Mesenchymal stem cell (in vitro differentiated cells and primary cell): ENCODE measurements around the gene CYP2J2.

ENCODE experiments used
- DNase-seq: peaks from one replicate; pipeline ENCODE4 v3.0.0-alpha.2; 2013
- H2AFZ ChIP-seq: one replicate; pipeline ENCODE4 v1.6.1; 2013; ENCODE audit warnings: low read depth, mild to moderate bottlenecking, control low read depth, inconsistent platforms, low read length, moderate library complexity
- H2AK5ac ChIP-seq: 2 replicates; pipeline ENCODE4 v1.6.1; 2013; ENCODE audit warnings: low read length, moderate library complexity, mild to moderate bottlenecking, inconsistent platforms; ENCODE audit not compliant: severe bottlenecking
- H2BK120ac ChIP-seq: one replicate; pipeline ENCODE4 v1.6.1; 2013; ENCODE audit warnings: low read depth, mild to moderate bottlenecking, inconsistent platforms, low read length, moderate library complexity
- H2BK12ac ChIP-seq, 2 experiments: one replicate each; pipeline ENCODE4 v1.6.1; 2013; ENCODE audit warnings: inconsistent platforms in 2 of 2, low read length in 2 of 2, mild to moderate bottlenecking in 2 of 2, moderate library complexity in 2 of 2, control low read depth in 1 of 2
- H2BK15ac ChIP-seq: one replicate; pipeline ENCODE4 v1.6.1; 2013; ENCODE audit warnings: mild to moderate bottlenecking, low read depth, inconsistent platforms; ENCODE audit not compliant: poor library complexity, severe bottlenecking
- H2BK5ac ChIP-seq: 2 replicates; pipeline ENCODE4 v1.6.1; 2013; ENCODE audit warnings: low read depth, mild to moderate bottlenecking, low read length, control low read depth, inconsistent platforms; ENCODE audit not compliant: poor library complexity, severe bottlenecking
- H3K14ac ChIP-seq, 2 experiments: one replicate each; pipeline ENCODE4 v1.6.1; 2013; ENCODE audit warnings: inconsistent platforms in 2 of 2, low read length in 2 of 2, control low read depth in 1 of 2, mild to moderate bottlenecking in 1 of 2, moderate library complexity in 1 of 2
- H3K18ac ChIP-seq, 2 experiments: one replicate each; pipeline ENCODE4 v1.6.1; 2013; ENCODE audit warnings: inconsistent platforms in 2 of 2, low read length in 2 of 2, control low read depth in 1 of 2, low read depth in 1 of 2, mild to moderate bottlenecking in 1 of 2
- H3K23ac ChIP-seq, 2 experiments: one replicate each; pipeline ENCODE4 v1.6.1; 2013; ENCODE audit warnings: inconsistent platforms in 2 of 2, low read length in 2 of 2, mild to moderate bottlenecking in 2 of 2, moderate library complexity in 2 of 2, control low read depth in 1 of 2
- H3K27ac ChIP-seq: 2 replicates; pipeline ENCODE4 v1.5.1; 2013; ENCODE audit warnings: mild to moderate bottlenecking, moderate library complexity, low read length, control low read depth, inconsistent platforms; ENCODE audit not compliant: poor library complexity, severe bottlenecking
- H3K27me3 ChIP-seq, 2 experiments: 2 replicates each; pipeline versions ENCODE4 v1.6.1 to v1.7.0; 2013; ENCODE audit warnings: low read length in 2 of 2, mild to moderate bottlenecking in 2 of 2, moderate library complexity in 2 of 2, control low read depth in 1 of 2, inconsistent platforms in 1 of 2; ENCODE audit not compliant: control insufficient read depth in 1 of 2, insufficient read depth in 1 of 2
- H3K36me3 ChIP-seq, 2 experiments: 2 replicates each; pipeline versions ENCODE4 v1.6.1 to v1.7.0; 2013; ENCODE audit warnings: low read length in 2 of 2, control low read depth in 1 of 2, inconsistent platforms in 1 of 2, low read depth in 1 of 2, mild to moderate bottlenecking in 1 of 2; ENCODE audit not compliant: insufficient read depth in 2 of 2, control insufficient read depth in 1 of 2
- H3K4ac ChIP-seq, 2 experiments: one replicate each; pipeline ENCODE4 v1.6.1; 2013; ENCODE audit warnings: inconsistent platforms in 2 of 2, low read length in 2 of 2, mild to moderate bottlenecking in 2 of 2, moderate library complexity in 2 of 2, control low read depth in 1 of 2, low read depth in 1 of 2
- H3K4me1 ChIP-seq: 2 replicates; pipeline ENCODE4 v1.6.1; 2013; ENCODE audit warnings: low read depth, low read length, control low read depth; ENCODE audit not compliant: control insufficient read depth, insufficient read depth
- H3K4me2 ChIP-seq: 2 replicates; pipeline ENCODE4 v1.6.1; 2013; ENCODE audit warnings: low read length, mild to moderate bottlenecking, inconsistent platforms; ENCODE audit not compliant: poor library complexity, severe bottlenecking
- H3K4me3 ChIP-seq, 2 experiments: 2 replicates each; pipeline versions ENCODE4 v1.5.1 to v1.7.0; 2013; ENCODE audit warnings: low read length in 2 of 2, mild to moderate bottlenecking in 2 of 2, control low read depth in 1 of 2, low read depth in 1 of 2; ENCODE audit not compliant: insufficient read depth in 1 of 2
- H3K79me1 ChIP-seq: replicated peaks from 2 replicates; pipeline ENCODE4 v1.6.1; 2013; ENCODE audit warnings: mild to moderate bottlenecking, control low read depth, low read length, inconsistent platforms; ENCODE audit not compliant: poor library complexity, severe bottlenecking
- H3K9ac ChIP-seq: 2 replicates; pipeline ENCODE4 v1.7.0; 2013; ENCODE audit warnings: mild to moderate bottlenecking, low read length, moderate library complexity
- H3K9me3 ChIP-seq: 2 replicates; pipeline ENCODE4 v1.7.0; 2013; ENCODE audit warnings: mild to moderate bottlenecking, low read length; ENCODE audit not compliant: control insufficient read depth
- H4K8ac ChIP-seq: one replicate; pipeline ENCODE4 v1.6.1; 2013; ENCODE audit warnings: inconsistent platforms, mild to moderate bottlenecking, low read length, moderate library complexity
- H4K91ac ChIP-seq: one replicate; pipeline ENCODE4 v1.6.1; 2013; ENCODE audit warnings: mild to moderate bottlenecking, low read length, inconsistent platforms
- WGBS: methylation state at CpG from one replicate; pipeline ENCODE4 v1.1.7; 2013; ENCODE audit warnings: mixed read lengths; 5-methylcytosine and 5-hydroxymethylcytosine counted together

CYP2J2 gene

DNA sequence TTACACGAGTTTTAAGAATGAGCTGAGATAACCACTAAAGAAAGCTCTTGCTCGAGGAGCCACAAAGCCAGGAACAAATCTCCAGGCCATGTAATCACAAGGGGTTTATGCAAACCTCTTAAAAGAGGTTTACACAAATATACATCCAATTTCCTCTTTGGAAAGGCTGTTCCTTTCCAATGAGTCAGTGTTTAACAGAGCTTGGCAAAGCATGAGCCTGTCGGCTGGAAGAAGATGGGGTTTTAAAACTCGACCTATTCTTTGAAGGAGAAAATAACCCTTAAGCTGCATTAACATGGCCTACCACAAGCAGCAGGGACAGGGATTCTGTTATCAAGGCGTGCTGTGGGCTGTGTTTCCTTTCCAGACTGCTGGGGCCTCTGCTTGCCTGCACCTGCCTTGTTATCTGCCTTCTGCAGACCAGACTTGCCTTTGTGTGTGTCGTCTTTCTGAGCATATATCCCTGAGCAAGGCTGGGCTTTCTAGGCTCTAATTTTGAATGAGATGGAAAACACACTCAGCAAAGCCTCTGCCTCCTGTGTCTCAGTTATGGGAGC, 40.6 kb upstream of the CYP2J2 start:
- Histone ChIP-seq H3K18ac (peak overlapping the region in 1 of 2 experiments; percentile 75), H2BK12ac (peak overlapping the region in 1 of 2 experiments; percentile 29), H3K36me3 (no peaks in the 10 kb centered on the region), H3K4me2 (no peak overlapping the region), H3K79me1 (no peaks in the 10 kb centered on the region), H3K9me3 (no peaks in the 10 kb centered on the region), H3K23ac (no peak overlapping the region), H4K8ac (no peak overlapping the region), H4K91ac (no peak overlapping the region), H2BK15ac (no peak overlapping the region), H2BK120ac (no peak overlapping the region), H3K27me3 (no peaks in the 10 kb centered on the region), H3K4me1 (peaks cover 4% of the 10 kb centered on the region), H2BK5ac (no peak overlapping the region), H3K9ac (peak overlapping the region; percentile 29), H2AFZ (no peak overlapping the region), H3K14ac (no peak overlapping the region), H3K4me3 (no peak overlapping the region), H3K4ac (no peak overlapping the region), H2AK5ac (no peak overlapping the region), H3K27ac (peak overlapping the region; percentile 50)
- DNase-seq, result peak; percentile 63
- 12% methylated on average over 6 of the region's 6 CpGs for WGBS

DNA sequence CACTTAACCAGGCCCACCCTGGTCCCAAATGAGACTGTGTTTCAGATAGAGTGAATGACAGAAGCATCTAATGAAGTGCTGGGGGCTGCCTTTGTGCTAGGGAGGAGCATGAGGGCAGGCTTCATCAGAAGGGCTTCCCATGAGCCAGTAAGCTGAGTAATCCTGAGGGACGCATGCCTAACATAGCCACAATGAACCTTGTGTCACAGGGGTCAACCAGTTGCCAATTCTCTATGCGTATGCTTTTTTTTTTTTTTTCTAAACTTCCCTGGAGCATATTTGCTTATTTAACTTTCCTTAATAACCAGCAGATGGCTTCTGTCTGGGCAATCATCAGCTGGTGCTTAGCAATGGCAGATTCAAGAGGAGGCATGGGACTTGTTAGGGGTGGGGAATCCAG, 25.5 kb upstream of the CYP2J2 start:
- Histone ChIP-seq H3K4me1 (no peaks in the 10 kb centered on the region), H2BK15ac (no peak overlapping the region), H2BK5ac (no peak overlapping the region), H2BK120ac (no peak overlapping the region), H3K27me3 (peaks cover 0 to 10% of the 10 kb centered on the region in 2 experiments), H2BK12ac (no peak overlapping the region), H3K23ac (no peak overlapping the region), H3K4me2 (no peak overlapping the region), H3K9ac (no peak overlapping the region), H3K79me1 (no peaks in the 10 kb centered on the region), H3K27ac (no peak overlapping the region), H3K4me3 (no peak overlapping the region), H3K4ac (no peak overlapping the region), H3K18ac (no peak overlapping the region), H3K14ac (no peak overlapping the region), H4K8ac (no peak overlapping the region), H3K9me3 (no peaks in the 10 kb centered on the region), H2AFZ (no peak overlapping the region), H4K91ac (no peak overlapping the region), H2AK5ac (no peak overlapping the region), H3K36me3 (no peaks in the 10 kb centered on the region)
- 59% methylated on average over 2 of the region's 2 CpGs for WGBS
- peak; percentile 6 for DNase-seq

DNA sequence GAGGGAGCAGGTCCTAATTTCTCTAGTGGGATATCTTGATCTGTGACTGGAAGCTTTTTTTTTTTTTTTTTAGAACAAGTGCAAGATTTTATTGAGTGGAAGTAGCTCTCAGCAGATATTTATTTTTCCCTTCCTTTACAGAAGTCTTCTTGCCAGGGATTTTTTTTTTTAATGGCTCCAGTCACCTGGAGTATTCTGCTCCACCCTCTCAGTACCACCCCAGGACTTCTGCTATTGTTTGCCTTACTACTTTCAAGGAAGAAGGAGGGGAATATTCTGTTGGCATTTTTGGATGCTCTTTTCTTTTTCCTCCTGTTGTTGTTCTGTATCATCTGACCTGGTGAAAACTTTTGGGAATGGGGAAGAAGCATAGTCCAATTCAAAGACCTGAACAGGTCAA, 23.1 kb upstream of the CYP2J2 start:
- Histone ChIP-seq H3K4ac (no peak overlapping the region), H3K4me2 (no peak overlapping the region), H2BK15ac (no peak overlapping the region), H3K14ac (no peak overlapping the region), H3K9me3 (no peaks in the 10 kb centered on the region), H3K18ac (no peak overlapping the region), H4K8ac (no peak overlapping the region), H2BK120ac (no peak overlapping the region), H2AK5ac (no peak overlapping the region), H3K27me3 (peaks cover 0 to 10% of the 10 kb centered on the region in 2 experiments), H2BK5ac (no peak overlapping the region), H2AFZ (no peak overlapping the region), H3K27ac (no peak overlapping the region), H2BK12ac (no peak overlapping the region), H4K91ac (no peak overlapping the region), H3K4me3 (no peak overlapping the region), H3K9ac (no peak overlapping the region), H3K4me1 (no peaks in the 10 kb centered on the region), H3K23ac (no peak overlapping the region), H3K36me3 (no peaks in the 10 kb centered on the region), H3K79me1 (no peaks in the 10 kb centered on the region)
- no peak for DNase-seq

DNA sequence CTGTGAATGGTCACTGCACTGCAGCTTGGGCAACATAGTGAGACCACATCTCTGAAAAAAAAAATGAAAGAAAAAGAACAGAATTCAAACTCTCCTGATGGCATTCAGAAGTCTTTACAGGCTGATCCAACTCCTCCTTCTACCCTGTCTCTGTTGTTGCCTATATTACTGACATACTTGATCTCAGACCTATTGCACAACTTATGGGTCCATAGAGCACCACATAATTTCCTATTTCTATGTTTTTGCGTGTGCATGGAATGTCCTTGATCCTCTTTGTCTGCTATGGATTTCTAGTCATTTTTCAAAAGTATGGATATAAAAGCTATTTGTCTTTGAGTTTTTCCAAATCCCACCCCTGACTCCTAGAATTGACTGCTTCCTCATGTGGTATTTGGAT, 22.4 kb upstream of the CYP2J2 start:
- H2BK15ac ChIP-seq, result no peak overlapping the region
- no peak overlapping the region for H3K4me3 ChIP-seq
- no peak overlapping the region for H2BK12ac ChIP-seq
- DNase-seq, result no peak
- no peaks in the 10 kb centered on the region for H3K36me3 ChIP-seq
- no peak overlapping the region for H3K4ac ChIP-seq
- no peak overlapping the region for H2BK120ac ChIP-seq
- H3K79me1 ChIP-seq, result no peaks in the 10 kb centered on the region
- no peak overlapping the region for H3K14ac ChIP-seq
- no CpG with 5 or more reads among the region's 1 CpG for WGBS
- no peak overlapping the region for H3K27ac ChIP-seq
- no peaks in the 10 kb centered on the region for H3K4me1 ChIP-seq
- H3K27me3 ChIP-seq, result peaks cover 0 to 10% of the 10 kb centered on the region in 2 experiments
- no peak overlapping the region for H2AFZ ChIP-seq
- no peak overlapping the region for H3K4me2 ChIP-seq
- no peak overlapping the region for H4K8ac ChIP-seq
- no peak overlapping the region for H4K91ac ChIP-seq
- no peak overlapping the region for H3K23ac ChIP-seq
- H2BK5ac ChIP-seq, result no peak overlapping the region
- no peak overlapping the region for H3K18ac ChIP-seq
- no peak overlapping the region for H3K9ac ChIP-seq
- H3K9me3 ChIP-seq, result no peaks in the 10 kb centered on the region
- no peak overlapping the region for H2AK5ac ChIP-seq
